ENCODE measurements around the gene TFDP1.

- TF ChIP-seq CTCF (conservative IDR thresholded peaks at IDR 0.05 in 1 of 2, IDR thresholded peaks at IDR 0.05 in 1 of 2; ENCODE audit: low read depth in 1 of 2, low read length in 2 of 2) (no peak), EZH2 (IDR thresholded peaks at IDR 0.05; ENCODE audit: low read length, missing control alignments) (no peak)
Observed at GRCh38 chr13:113666329-113666670, 81.7 kb downstream of the TFDP1 start.

Data from fibroblast of lung (primary cell).